ENCODE data around the gene AGMO.

The AGMO gene

GRCh38 chr7:15461576-15461975, 100.2 kb downstream of the AGMO start:
- DNase-seq (ENCODE audit: low read depth, low spot score) = no peak

GRCh38 chr7:15459018-15459615, 102.7 kb downstream of the AGMO start:
- DNase-seq (ENCODE audit: low read depth, low spot score) = no peak

GRCh38 chr7:15457990-15458955, 103.5 kb downstream of the AGMO start:
- DNase-seq (ENCODE audit: low read depth, low spot score) = no peak

- DNase-seq (ENCODE audit: low read depth, low spot score) = no peak
These were observed 109.1 kb downstream of the AGMO start for GRCh38 chr7:15452670-15453069.

- no peak for DNase-seq (ENCODE audit: low read depth, low spot score)
These were observed 115.1 kb downstream of the AGMO start for GRCh38 chr7:15446722-15447121.

- no peak for DNase-seq (ENCODE audit: low read depth, low spot score)
These were observed 115.5 kb downstream of the AGMO start for GRCh38 chr7:15446280-15446679.

- no peak for DNase-seq (ENCODE audit: low read depth, low spot score)
These were observed 119.9 kb downstream of the AGMO start for GRCh38 chr7:15441915-15442314.

- DNase-seq (ENCODE audit: low read depth, low spot score) = no peak
These were observed 121.3 kb downstream of the AGMO start for GRCh38 chr7:15440482-15440881.

GRCh38 chr7:15439853-15440252, 122.0 kb downstream of the AGMO start:
- DNase-seq (ENCODE audit: low read depth, low spot score) = no peak

- no peak for DNase-seq (ENCODE audit: low read depth, low spot score)
These were observed 128.7 kb downstream of the AGMO start for GRCh38 chr7:15433151-15433550.

GRCh38 chr7:15430911-15431310, 130.9 kb downstream of the AGMO start:
- DNase-seq (ENCODE audit: low read depth, low spot score) = no peak

- DNase-seq (ENCODE audit: low read depth, low spot score) = no peak
These were observed 131.6 kb downstream of the AGMO start for GRCh38 chr7:15430191-15430590.

GRCh38 chr7:15424468-15424867, 137.3 kb downstream of the AGMO start:
- DNase-seq (ENCODE audit: low read depth, low spot score) = no peak

GRCh38 chr7:15419596-15419995, 142.2 kb downstream of the AGMO start:
- no peak for DNase-seq (ENCODE audit: low read depth, low spot score)

GRCh38 chr7:15418264-15418663, 143.6 kb downstream of the AGMO start:
- no peak for DNase-seq (ENCODE audit: low read depth, low spot score)

GRCh38 chr7:15417341-15417988, 144.3 kb downstream of the AGMO start:
- DNase-seq (ENCODE audit: low read depth, low spot score) = no peak

GRCh38 chr7:15411019-15411418, 150.8 kb downstream of the AGMO start:
- no peak for DNase-seq (ENCODE audit: low read depth, low spot score)

GRCh38 chr7:15407910-15408309, 153.9 kb downstream of the AGMO start:
- DNase-seq (ENCODE audit: low read depth, low spot score) = no peak

GRCh38 chr7:15403751-15404150, 158.1 kb downstream of the AGMO start:
- no peak for DNase-seq (ENCODE audit: low read depth, low spot score)

- no peak for DNase-seq (ENCODE audit: low read depth, low spot score)
These were observed 158.5 kb downstream of the AGMO start for GRCh38 chr7:15403315-15403714.

- DNase-seq (ENCODE audit: low read depth, low spot score) = no peak
These were observed 159.2 kb downstream of the AGMO start for GRCh38 chr7:15402436-15403136.

GRCh38 chr7:15400440-15400839, 161.4 kb downstream of the AGMO start:
- DNase-seq (ENCODE audit: low read depth, low spot score) = no peak
